Central memory CD8-positive, alpha-beta T cell (primary cell): ENCODE data around the gene PLCG1.

ENCODE experiments used
- ATAC-seq: fragments of 150-1000 bp; cut with Tn5 transposase; replicated peaks from 2 replicates; pipeline ENCODE4 v1.10.0; 2022; ENCODE audit warnings: mild to moderate bottlenecking, moderate FRiP score, moderate number of reproducible peaks; ENCODE audit not compliant: poor library complexity, severe bottlenecking; ENCODE audit errors: extremely low read depth
- DNase-seq, 2 donors: peaks; one replicate each; pipeline ENCODE4 v3.0.0; 2021; ENCODE audit warnings: low spot score in 2 of 2
- H3K27ac Mint-ChIP-seq: one replicate; pipeline ENCODE4 v1.8.0; 2022; ENCODE audit warnings: low read depth, mild to moderate bottlenecking, moderate library complexity, mixed read lengths
- H3K27me3 Mint-ChIP-seq: one replicate; pipeline ENCODE4 v1.8.0; 2022; ENCODE audit warnings: mixed read lengths
- H3K36me3 Mint-ChIP-seq: one replicate; pipeline ENCODE4 v1.8.0; 2022; ENCODE audit warnings: mild to moderate bottlenecking, moderate library complexity, mixed read lengths; ENCODE audit not compliant: insufficient read depth
- H3K4me1 Mint-ChIP-seq: one replicate; pipeline ENCODE4 v1.8.0; 2022; ENCODE audit warnings: mixed read lengths
- H3K4me3 Mint-ChIP-seq: one replicate; pipeline ENCODE4 v1.8.0; 2022; ENCODE audit warnings: mild to moderate bottlenecking, moderate library complexity, mixed read lengths
- H3K9me3 Mint-ChIP-seq: one replicate; pipeline ENCODE4 v1.8.0; 2022; ENCODE audit warnings: mixed read lengths

The PLCG1 gene

DNA sequence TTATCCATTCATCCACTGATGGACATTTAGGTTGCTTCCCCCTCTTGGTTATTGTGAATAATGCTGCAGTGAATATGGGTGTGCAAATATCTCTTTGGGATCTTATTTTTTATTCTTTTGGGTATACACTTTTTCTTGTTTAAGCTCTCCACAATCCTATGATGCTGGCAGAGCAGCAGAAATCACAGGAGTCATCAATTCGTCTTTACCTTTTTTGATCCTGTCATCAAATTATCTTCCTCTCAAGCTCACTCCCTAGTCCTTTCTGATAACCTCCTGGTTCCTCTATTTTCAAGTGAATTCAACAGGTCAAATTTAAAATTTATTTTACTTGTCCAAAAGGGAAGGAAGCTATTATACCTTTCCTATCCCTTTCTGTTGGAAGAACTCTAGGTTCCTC lies 89.1 kb downstream of the PLCG1 start:
- ATAC-seq = no peak
- Mint-ChIP-seq H3K27ac (no peak overlapping the region), H3K27me3 (no peaks in the 10 kb centered on the region), H3K4me3 (no peak overlapping the region), H3K36me3 (no peaks in the 10 kb centered on the region), H3K9me3 (no peaks in the 10 kb centered on the region), H3K4me1 (no peaks in the 10 kb centered on the region)
- no peak for DNase-seq
